GM19035 (cell line): ENCODE results near the gene SART3.

Experiments used
- ATAC-seq: cut with Tn5 transposase; IDR thresholded peaks from one replicate; pipeline ENCODE4 v1.9.1; 2021; ENCODE audit not compliant: unreplicated experiment

The SART3 gene

GRCh38 chr12:108560752-108561719 is at the start of gene SART3:
Gene SART3, minus strand, starts transcription at chr12:108561173. Its CDS starts 19 bp downstream, at chr12:108561154.
- peak; percentile 46 for ATAC-seq

DNA sequence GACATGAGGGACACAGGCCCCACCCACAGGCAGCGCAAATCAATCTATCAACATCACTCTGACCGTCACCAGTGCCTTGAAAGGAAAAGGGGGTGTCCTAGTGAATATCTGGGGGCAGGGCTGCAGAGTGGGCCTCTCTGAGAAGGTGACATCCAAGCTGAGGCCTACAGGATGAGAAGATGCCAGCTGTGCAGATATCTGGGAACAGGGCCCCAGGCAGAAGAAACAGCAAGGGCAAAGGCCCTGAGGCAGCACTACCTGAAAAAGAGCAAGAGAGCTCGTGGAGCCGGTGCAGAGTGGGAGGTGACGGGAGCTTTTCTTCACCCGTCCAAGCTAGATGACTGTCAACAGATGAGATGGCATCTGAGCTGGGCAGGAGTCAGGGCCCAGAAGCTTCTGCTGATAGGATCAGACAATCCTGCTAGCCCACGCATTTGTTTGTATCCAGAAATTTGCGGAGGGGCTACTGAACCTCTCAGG is 49.4 kb upstream of the SART3 start:
- no peak for ATAC-seq

GRCh38 chr12:108609537-108610335 is 48.8 kb upstream of the SART3 start:
- no peak for ATAC-seq

DNA sequence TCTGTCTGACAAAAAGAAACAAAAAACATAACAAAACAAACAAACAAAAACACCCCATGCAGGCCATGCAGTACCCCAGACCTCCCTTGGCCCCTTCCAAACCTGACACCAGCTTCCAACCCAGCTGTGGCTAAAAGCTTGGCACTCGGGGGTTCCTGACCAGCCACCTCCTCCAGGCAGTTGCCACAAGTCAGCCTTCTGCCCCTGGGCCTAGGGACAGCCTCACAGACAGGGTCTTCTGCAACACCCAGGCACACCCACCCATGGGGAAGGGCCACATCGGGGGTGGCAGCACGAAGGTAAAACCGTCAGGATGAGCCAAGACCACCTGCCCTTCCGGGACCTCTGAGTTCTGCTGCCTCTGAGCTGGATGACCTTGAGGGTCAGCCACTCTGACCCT is 47.6 kb upstream of the SART3 start:
- ATAC-seq, result no peak

- no peak for ATAC-seq
Measured at GRCh38 chr12:108607981-108608600, 47.1 kb upstream of the SART3 start.

DNA sequence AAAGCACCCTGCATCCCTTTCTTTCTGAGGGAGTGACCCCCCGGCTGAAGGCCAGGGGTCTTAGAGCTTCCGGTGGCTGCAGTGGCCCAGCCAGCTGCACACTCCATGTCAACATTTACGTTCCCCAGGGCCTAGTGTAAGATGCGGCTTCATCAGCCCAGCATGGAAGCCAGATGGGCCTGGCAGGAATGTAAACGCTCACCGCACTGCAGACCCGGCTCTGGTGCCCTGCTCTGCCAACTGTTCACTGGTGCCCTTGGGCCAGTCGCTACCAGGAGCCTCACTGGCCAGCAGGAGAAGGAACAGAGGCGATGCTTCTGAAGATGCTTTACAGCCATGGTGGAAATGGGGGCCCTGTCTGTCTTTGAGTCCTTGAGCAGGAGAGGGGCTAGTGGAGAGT is 45.5 kb upstream of the SART3 start:
- no peak for ATAC-seq

DNA sequence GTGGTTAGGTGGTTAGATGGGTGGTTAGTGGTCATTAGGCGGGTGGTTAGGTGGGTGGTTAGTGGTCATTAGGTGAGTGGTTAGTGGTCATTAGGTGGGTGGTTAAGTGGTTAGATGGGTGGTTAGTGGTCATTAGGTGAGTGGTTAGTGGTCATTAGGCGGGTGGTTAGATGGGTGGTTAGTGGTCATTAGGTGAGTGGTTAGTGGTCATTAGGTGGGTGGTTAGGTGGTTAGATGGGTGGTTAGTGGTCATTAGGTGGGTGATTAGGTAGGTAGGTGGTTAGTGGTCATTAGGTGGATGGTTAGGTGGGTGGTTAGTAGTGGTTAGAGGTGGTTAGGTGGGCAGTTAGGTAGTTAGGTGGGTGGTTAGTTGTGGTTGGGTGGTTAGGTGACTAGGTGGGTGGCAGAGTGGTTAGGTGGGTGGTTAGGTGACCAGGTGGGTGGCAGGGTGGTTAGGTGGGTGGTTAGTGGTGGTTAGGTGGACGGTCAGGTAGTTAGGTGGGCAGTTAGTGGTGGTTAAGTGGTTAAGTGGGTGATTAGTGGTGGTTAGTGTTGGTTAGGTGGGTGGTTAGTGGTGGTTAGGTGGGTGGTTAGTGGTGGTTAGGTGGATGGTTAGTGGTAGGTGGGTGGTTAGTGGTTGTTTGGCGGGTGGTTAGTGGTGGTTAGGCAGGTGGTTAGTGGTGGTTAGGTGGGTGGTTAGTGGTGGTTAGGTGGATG is 44.9 kb upstream of the SART3 start:
- ATAC-seq, result no peak

DNA sequence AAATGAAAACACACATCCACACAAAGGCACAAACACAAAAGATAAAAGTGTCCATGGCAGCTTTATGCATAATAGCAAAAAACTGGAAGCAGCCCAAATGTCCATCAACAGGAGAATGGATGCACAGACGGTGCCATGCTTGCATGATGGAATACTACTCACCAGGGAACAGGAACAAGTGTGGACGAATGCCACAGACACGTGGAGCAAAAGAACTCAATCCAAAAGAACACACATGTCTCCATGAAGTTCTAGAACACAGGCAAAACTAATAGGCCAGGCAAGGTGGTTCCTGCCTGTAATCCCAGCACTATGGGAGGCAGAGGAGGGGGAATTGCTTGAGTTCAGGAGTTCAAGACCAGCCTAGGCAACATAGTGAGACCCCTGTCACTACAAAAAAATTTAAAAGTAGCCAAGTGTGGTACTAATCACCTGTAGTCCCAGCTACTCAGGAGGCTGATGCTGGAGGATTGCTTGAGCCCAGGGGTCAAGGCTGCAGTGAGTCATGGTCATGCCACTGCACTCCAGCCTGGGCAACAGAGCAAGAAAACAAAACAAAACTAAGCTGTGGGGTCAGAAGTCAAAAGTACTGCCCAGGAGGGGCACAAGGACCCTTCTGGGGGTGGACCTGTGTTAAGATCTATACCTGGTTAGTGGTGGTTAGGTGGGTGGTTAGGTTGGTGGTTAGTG is 44.2 kb upstream of the SART3 start:
- ATAC-seq, result no peak

GRCh38 chr12:108604208-108604941 is 43.4 kb upstream of the SART3 start:
- no peak for ATAC-seq

GRCh38 chr12:108603743-108604142 is 42.8 kb upstream of the SART3 start:
- ATAC-seq, result no peak

GRCh38 chr12:108602976-108603704 is 42.2 kb upstream of the SART3 start:
- no peak for ATAC-seq

- no peak for ATAC-seq
Measured at GRCh38 chr12:108602209-108602705, 41.3 kb upstream of the SART3 start.

GRCh38 chr12:108600702-108601007 is 39.7 kb upstream of the SART3 start:
- ATAC-seq, result no peak

GRCh38 chr12:108599948-108600701 is 39.2 kb upstream of the SART3 start:
- no peak for ATAC-seq

- ATAC-seq, result no peak
Measured at GRCh38 chr12:108599541-108599940, 38.6 kb upstream of the SART3 start.

DNA sequence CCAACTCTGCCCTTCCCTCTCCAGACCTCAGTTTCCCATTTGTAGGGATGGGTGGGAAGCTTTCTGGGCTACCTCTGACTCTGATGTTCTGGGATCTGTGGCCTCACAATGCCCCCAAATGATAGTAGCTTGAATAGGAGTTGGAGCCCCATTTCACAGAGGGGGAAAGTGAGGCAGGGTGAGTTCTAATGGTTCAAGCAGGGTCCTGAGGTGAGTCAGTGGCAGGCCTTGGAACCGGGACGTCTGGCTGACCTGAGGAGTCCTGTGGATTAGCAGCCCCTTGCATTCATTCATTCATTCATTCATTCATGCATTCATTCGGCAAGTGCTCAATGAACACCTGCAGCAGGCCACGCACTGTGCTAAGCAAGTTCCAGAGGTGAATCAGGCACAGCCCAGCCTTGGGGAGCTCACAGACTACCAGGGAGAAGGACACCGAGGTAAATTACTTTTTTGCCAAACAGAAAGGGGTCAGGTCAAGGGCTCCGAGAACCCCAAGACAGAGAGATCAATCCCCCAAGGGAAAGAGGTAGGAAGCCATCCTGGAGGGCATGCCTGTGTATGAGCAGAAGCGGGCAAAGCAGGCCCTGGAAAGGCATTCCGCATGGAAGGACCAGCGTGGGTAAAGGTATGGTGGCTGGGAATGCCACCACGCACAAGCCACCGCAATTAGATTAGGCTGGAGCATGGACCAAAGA is 37.7 kb upstream of the SART3 start:
- ATAC-seq, result no peak
